Measurements from ENCODE around the gene TBC1D22B. TPM values are rescaled to one million over a fixed set of nuclear protein-coding genes. Genes with fewer than 3 reads are reported as not detected.

Gene TBC1D22B
- total and polyA plus RNA-seq, 9 of the 15 experiments (the other 6 are each of a cell fraction or from before 2014, with no cell fraction given) = 4.8 to 24.2 (median 13.5) TPM

GRCh38 chr6:37309692-37310091 lies 52.1 kb downstream of the TBC1D22B start:
- Histone ChIP-seq H4K20me1 (replicated peaks; ENCODE audit: control insufficient read depth, insufficient read depth, low read length) (no peaks in the 10 kb centered on the region), H3K27ac (ENCODE audit: extremely low read depth, low read depth, low read length) (no peak overlapping the region), H2AFZ (ENCODE audit: low read depth, low read length) (no peak overlapping the region), H3K4me1 (replicated peaks in 1 of 2; ENCODE audit: control insufficient read depth in 2 of 2, insufficient read depth in 2 of 2, low read length in 2 of 2) (peaks cover 15 to 39% of the 10 kb centered on the region in 2 experiments), H3K9ac (ENCODE audit: insufficient read depth in 1 of 2, low read depth in 2 of 2, low read length in 2 of 2) (no peak overlapping the region), H3K9me3 (replicated peaks; ENCODE audit: control insufficient read depth, insufficient read depth, low read depth, low read length) (no peaks in the 10 kb centered on the region), H3K27me3 (ENCODE audit: control insufficient read depth in 2 of 2, insufficient read depth in 2 of 2, low read length in 2 of 2) (no peaks in the 10 kb centered on the region), H3K79me2 (ENCODE audit: control insufficient read depth, insufficient read depth, low read length) (no peaks in the 10 kb centered on the region), H3K4me3 (no peak overlapping the region), H3K4me2 (ENCODE audit: insufficient read depth, low read length) (no peak overlapping the region), H3K9me1 (ENCODE audit: control insufficient read depth, insufficient read depth, low read length) (peaks cover 5% of the 10 kb centered on the region), H3K36me3 (ENCODE audit: control insufficient read depth, insufficient read depth, low read length) (peaks cover 64% of the 10 kb centered on the region)
- WGBS (ENCODE audit: insufficient coverage, low coverage, missing lambda C conversion rate) = 65% methylated on average over 3 of the region's 3 CpGs
- ATAC-seq (no peak), DNase-seq (ENCODE audit: extremely low read depth in 1 of 4, low spot score in 3 of 4) (no peak), FAIRE-seq (no peak)
- BruUV-seq (replicated peaks) = no TSS peak
- in situ Hi-C loops (cut with MboI) (loop anchor here (5.0 kb wide), 1 partner anchor 97 kb away; no protein-coding TSS in a partner anchor), intact Hi-C loops (cut with micrococcal nuclease) (loop anchor here (10.0 kb wide), 1 partner anchor 545 kb away; no protein-coding TSS in a partner anchor)
- TF ChIP-seq MYBL2 (IDR thresholded peaks at IDR 0.05; ENCODE audit: low read depth) (no peak), MYBL2 (CRISPR knock-in tag; IDR thresholded peaks at IDR 0.05; ENCODE audit: borderline replicate concordance) (no peak), GABPB1 (CRISPR knock-in tag; IDR thresholded peaks at IDR 0.05) (no peak), ZNF444 (CRISPR knock-in tag; IDR thresholded peaks at IDR 0.05) (no peak), PRPF4 (IDR thresholded peaks at IDR 0.05; ENCODE audit: insufficient read depth, low read depth, low read length, poor library complexity, severe bottlenecking) (no peak), POLR2B (IDR thresholded peaks at IDR 0.05; ENCODE audit: low read depth, partially characterized antibody) (no peak), TEAD4 (IDR thresholded peaks at IDR 0.05; ENCODE audit: low read length) (no peak), TEAD4 (CRISPR knock-in tag; IDR thresholded peaks at IDR 0.05; ENCODE audit: borderline replicate concordance) (no peak), AFF4 (CRISPR knock-in tag; IDR thresholded peaks at IDR 0.05) (no peak), ZBTB7A (IDR thresholded peaks at IDR 0.05; ENCODE audit: borderline replicate concordance, control insufficient read depth, low read depth, low read length) (no peak), THRAP3 (IDR thresholded peaks at IDR 0.05; ENCODE audit: borderline replicate concordance) (no peak), ELK3 (CRISPR knock-in tag; IDR thresholded peaks at IDR 0.05) (no peak), ID3 (CRISPR knock-in tag; IDR thresholded peaks at IDR 0.05) (no peak), ID3 (tag; IDR thresholded peaks at IDR 0.05) (no peak), NFE2L1 (tag; IDR thresholded peaks at IDR 0.05; ENCODE audit: borderline replicate concordance, low read depth) (no peak), PRMT5 (CRISPR knock-in tag; IDR thresholded peaks at IDR 0.05) (no peak)
- CTCF ChIA-PET (ENCODE audit: low intra/inter-chr PET ratio) = interaction anchor here (0.5 kb wide), 1 partner anchor 244 kb away, joined by 4 read pairs; no protein-coding TSS in a partner anchor
- POLR2A ChIA-PET = interaction anchor here (0.6 to 1.2 kb wide), 4 partner anchors 12 to 282 kb away, joined by 3 to 4 read pairs (median 3); no protein-coding TSS in a partner anchor
